CD4-positive, alpha-beta T cell (primary cell): ENCODE data around the gene AGBL1. TPM values are rescaled to one million over a fixed set of nuclear protein-coding genes. Genes with fewer than 3 reads are reported as not detected.

Source experiments
- ATAC-seq: fragments of 200-7000 bp; cut with Tn5 transposase; one replicate; pipeline ENCODE4 v1.10.0; 2022; ENCODE audit warnings: mild to moderate bottlenecking; ENCODE audit not compliant: poor library complexity
- CTCF ChIA-PET: fragments of 350-600 bp; sonication (Branson Sonifier 250); formaldehyde crosslinking; loops from one replicate; lab custom pipeline; 2021; ENCODE audit warnings: antibody characterized with exemption, inconsistent platforms; lab: Charles Lee
- POLR2A ChIA-PET: fragments of 350-600 bp; sonication (Branson Sonifier 250); formaldehyde crosslinking; loops from one replicate; lab custom pipeline; 2021; ENCODE audit warnings: antibody characterized with exemption, inconsistent platforms; lab: Charles Lee
- DNase-seq, 14 experiments: peaks; one replicate each; pipeline ENCODE4 v3.0.0-alpha.2; 2013 to 2020; ENCODE audit warnings: mixed read lengths in 2 of 14
- H3K27ac ChIP-seq, 2 donors: one replicate each; pipeline versions ENCODE4 v1.5.1 to v1.7.0; 2013; ENCODE audit warnings: low read length in 2 of 2, low read depth in 1 of 2, mild to moderate bottlenecking in 1 of 2
- H3K27me3 ChIP-seq, 2 experiments: 1 replicate in 1 of 2; 2 replicates in 1 of 2; pipeline versions ENCODE4 v1.6.1 to v1.7.0; 2013; ENCODE audit warnings: low read length in 2 of 2, control low read depth in 1 of 2, mild to moderate bottlenecking in 1 of 2, moderate library complexity in 1 of 2; ENCODE audit not compliant: insufficient read depth in 2 of 2, control insufficient read depth in 1 of 2
- H3K36me3 ChIP-seq: one replicate; pipeline ENCODE4 v1.6.1; 2013; ENCODE audit warnings: low read length, control low read depth; ENCODE audit not compliant: insufficient read depth
- H3K4me1 ChIP-seq: one replicate; pipeline ENCODE4 v1.6.1; 2013; ENCODE audit warnings: low read length, control low read depth; ENCODE audit not compliant: insufficient read depth
- H3K4me3 ChIP-seq: one replicate; pipeline ENCODE4 v1.5.1; 2013; ENCODE audit warnings: mild to moderate bottlenecking, low read length, moderate library complexity
- H3K9me3 ChIP-seq, 2 experiments: 1 replicate in 1 of 2; 2 replicates in 1 of 2; pipeline versions ENCODE4 v1.6.1 to v1.7.0; 2013; ENCODE audit warnings: low read length in 2 of 2, mild to moderate bottlenecking in 2 of 2, control low read depth in 1 of 2, moderate library complexity in 1 of 2; ENCODE audit not compliant: control insufficient read depth in 1 of 2, insufficient read depth in 1 of 2
- H3K27ac Mint-ChIP-seq: one replicate; pipeline ENCODE4 v1.8.0; 2020; ENCODE audit warnings: mixed read lengths
- H3K27me3 Mint-ChIP-seq: one replicate; pipeline ENCODE4 v1.8.0; 2021; ENCODE audit warnings: mixed read lengths
- H3K36me3 Mint-ChIP-seq: one replicate; pipeline ENCODE4 v1.8.0; 2021; ENCODE audit warnings: low read depth, mixed read lengths
- H3K4me1 Mint-ChIP-seq: one replicate; pipeline ENCODE4 v1.8.0; 2021; ENCODE audit warnings: low read depth, mixed read lengths
- H3K4me3 Mint-ChIP-seq: one replicate; pipeline ENCODE4 v1.8.0; 2020; ENCODE audit warnings: mild to moderate bottlenecking, mixed read lengths
- H3K9me3 Mint-ChIP-seq: one replicate; pipeline ENCODE4 v1.8.0; 2020; ENCODE audit warnings: mixed read lengths
- intact Hi-C, 2 experiments: fragments of 100-400 bp; cut with DNase I in 1 of 2; cut with micrococcal nuclease in 1 of 2; formaldehyde crosslinking; loops; one replicate each; pipeline versions ENCODE4 v1.15.1 to v1.9.0; 2023 to 2025; cut with DNase I, micrococcal nuclease
- total RNA-seq, 174 experiments: library from RNA in 2 of 174; stranded (reverse) in 2 of 174; gene quantifications; one replicate each; pipeline ENCODE4 v1.2.3 and lab custom pipeline; 2021 to 2026
- TF ChIP-seq, protein P1 (sequence below): fragments of 200-600 bp; IDR thresholded peaks from one replicate; pipeline ENCODE4 v1.8.0; 2022; ENCODE audit warnings: antibody characterized with exemption, mild to moderate bottlenecking

The AGBL1 gene
- total RNA-seq, 2 experiments from 2014 or later = not detected

DNA sequence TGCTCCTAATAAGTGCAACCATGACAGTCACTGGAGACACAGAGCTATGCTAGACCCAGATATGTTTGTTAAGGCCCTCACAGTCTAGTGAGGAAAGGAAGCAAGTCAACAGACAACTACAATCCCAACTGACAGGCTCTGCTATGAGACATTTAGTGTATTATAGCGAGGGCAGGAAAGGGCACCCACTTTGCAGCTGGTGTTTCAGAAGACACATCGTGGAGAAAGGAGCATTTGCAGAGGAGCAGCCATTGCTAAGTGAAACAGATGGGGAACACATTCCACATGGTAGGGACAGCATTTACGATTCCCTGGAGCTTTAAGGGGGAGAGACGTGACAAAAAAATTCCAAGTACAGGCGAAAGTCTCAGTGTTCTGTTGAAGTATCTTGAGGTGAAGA is 685.6 kb downstream of the AGBL1 start:
- no peak for ATAC-seq
- Histone ChIP-seq H3K36me3 (no peaks in the 10 kb centered on the region), H3K4me1 (no peaks in the 10 kb centered on the region), H3K9me3 (no peaks in the 10 kb centered on the region), H3K4me3 (no peak overlapping the region), H3K27me3 (no peaks in the 10 kb centered on the region), H3K27ac (no peak overlapping the region)
- H3K36me3 Mint-ChIP-seq = no peaks in the 10 kb centered on the region
- peaks cover 5% of the 10 kb centered on the region for H3K27me3 Mint-ChIP-seq
- DNase-seq = no peak
- no peak overlapping the region for H3K4me3 Mint-ChIP-seq
- TF ChIP-seq, protein P1, sequence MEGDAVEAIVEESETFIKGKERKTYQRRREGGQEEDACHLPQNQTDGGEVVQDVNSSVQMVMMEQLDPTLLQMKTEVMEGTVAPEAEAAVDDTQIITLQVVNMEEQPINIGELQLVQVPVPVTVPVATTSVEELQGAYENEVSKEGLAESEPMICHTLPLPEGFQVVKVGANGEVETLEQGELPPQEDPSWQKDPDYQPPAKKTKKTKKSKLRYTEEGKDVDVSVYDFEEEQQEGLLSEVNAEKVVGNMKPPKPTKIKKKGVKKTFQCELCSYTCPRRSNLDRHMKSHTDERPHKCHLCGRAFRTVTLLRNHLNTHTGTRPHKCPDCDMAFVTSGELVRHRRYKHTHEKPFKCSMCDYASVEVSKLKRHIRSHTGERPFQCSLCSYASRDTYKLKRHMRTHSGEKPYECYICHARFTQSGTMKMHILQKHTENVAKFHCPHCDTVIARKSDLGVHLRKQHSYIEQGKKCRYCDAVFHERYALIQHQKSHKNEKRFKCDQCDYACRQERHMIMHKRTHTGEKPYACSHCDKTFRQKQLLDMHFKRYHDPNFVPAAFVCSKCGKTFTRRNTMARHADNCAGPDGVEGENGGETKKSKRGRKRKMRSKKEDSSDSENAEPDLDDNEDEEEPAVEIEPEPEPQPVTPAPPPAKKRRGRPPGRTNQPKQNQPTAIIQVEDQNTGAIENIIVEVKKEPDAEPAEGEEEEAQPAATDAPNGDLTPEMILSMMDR = no peak
- ChIA-PET POLR2A (no interaction called here), CTCF (no interaction called here)
- H3K4me1 Mint-ChIP-seq = no peaks in the 10 kb centered on the region
- no peaks in the 10 kb centered on the region for H3K9me3 Mint-ChIP-seq
- intact Hi-C loops = no loop called here
- no peak overlapping the region for H3K27ac Mint-ChIP-seq

DNA sequence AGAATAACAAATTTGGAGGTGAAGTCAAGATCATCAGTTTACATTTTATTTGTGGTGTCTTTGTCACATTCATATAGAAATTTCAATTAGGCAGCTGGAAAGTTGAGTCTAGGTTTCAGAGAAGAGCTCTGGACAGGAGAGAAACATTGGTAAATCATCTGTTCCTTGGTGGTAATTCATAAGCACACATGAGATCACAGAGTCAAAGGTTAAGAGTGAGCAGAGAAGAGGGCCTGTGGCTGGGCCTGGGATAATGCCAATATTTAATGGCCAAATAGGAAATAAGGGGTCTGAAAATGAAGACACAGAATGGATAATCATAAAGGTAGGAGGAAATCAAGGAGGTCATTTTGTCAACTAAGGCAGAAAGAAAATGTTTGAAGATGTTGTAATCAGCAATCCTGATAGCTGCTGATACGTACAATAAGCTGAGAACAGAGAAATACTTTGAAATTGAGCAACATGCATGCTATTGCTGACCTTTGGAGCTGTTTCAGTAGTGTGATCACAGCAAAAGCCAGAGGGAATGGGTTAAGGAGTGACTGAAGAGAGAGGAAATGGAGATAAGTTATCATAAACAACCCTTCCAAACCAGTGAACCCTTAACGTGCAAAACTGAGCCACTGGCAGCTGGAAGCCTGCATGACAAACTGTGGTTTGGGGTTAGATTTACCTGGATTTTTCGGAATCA is 692.8 kb downstream of the AGBL1 start:
- CTCF ChIA-PET = no interaction called here
- Histone ChIP-seq H3K4me3 (no peak overlapping the region), H3K9me3 (no peaks in the 10 kb centered on the region), H3K36me3 (no peaks in the 10 kb centered on the region), H3K27ac (no peak overlapping the region), H3K4me1 (no peaks in the 10 kb centered on the region), H3K27me3 (no peaks in the 10 kb centered on the region)
- intact Hi-C loops = no loop called here
- no peak for DNase-seq
- POLR2A ChIA-PET = no interaction called here
- H3K27me3 Mint-ChIP-seq = no peaks in the 10 kb centered on the region
- no peaks in the 10 kb centered on the region for H3K4me1 Mint-ChIP-seq
- TF ChIP-seq, protein P1 = no peak
- ATAC-seq = no peak
- H3K36me3 Mint-ChIP-seq = no peaks in the 10 kb centered on the region
- no peak overlapping the region for H3K27ac Mint-ChIP-seq
- H3K4me3 Mint-ChIP-seq = no peak overlapping the region
- no peaks in the 10 kb centered on the region for H3K9me3 Mint-ChIP-seq

DNA sequence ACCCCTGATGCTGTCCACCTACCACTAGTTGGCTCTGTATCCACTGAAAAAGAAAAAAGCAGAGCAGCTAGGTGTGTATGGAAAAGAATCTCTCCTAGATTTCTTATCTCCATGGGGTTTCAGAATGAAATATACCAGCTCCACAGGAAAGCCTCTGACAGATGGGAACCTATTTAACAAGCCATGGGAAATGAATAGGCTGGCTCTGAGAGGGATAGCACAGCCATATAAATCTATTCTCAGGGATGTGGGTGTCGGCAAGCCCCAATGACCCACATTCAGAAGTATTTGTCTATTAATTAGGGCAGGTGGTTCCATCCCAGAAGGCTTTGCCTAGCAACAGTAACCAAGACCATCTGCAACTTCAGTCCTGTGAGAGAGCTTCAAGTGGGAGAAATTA is 694.1 kb downstream of the AGBL1 start:
- H3K4me1 Mint-ChIP-seq = no peaks in the 10 kb centered on the region
- H3K9me3 ChIP-seq = no peaks in the 10 kb centered on the region
- intact Hi-C loops = no loop called here
- no peak overlapping the region for H3K27ac Mint-ChIP-seq
- H3K36me3 Mint-ChIP-seq = no peaks in the 10 kb centered on the region
- H3K27me3 Mint-ChIP-seq = no peaks in the 10 kb centered on the region
- no peak for DNase-seq
- no peaks in the 10 kb centered on the region for H3K36me3 ChIP-seq
- H3K27ac ChIP-seq = no peak overlapping the region
- TF ChIP-seq, protein P1 = no peak
- H3K27me3 ChIP-seq = no peaks in the 10 kb centered on the region
- H3K4me3 Mint-ChIP-seq = no peak overlapping the region
- no peak overlapping the region for H3K4me3 ChIP-seq
- no peaks in the 10 kb centered on the region for H3K9me3 Mint-ChIP-seq
- POLR2A ChIA-PET = no interaction called here
- H3K4me1 ChIP-seq = no peaks in the 10 kb centered on the region
- ATAC-seq = no peak
- CTCF ChIA-PET = no interaction called here
